NOMO-1 treated with dmso at 0.1 percent for 144 hours (cell line): ENCODE results near the gene EFNA3.

Experiments used
- DNase-seq: peaks from one replicate; lab custom pipeline; 2025; ENCODE audit not compliant: unreplicated experiment; lab: John Stamatoyannopoulos, UW

EFNA3 gene

DNA sequence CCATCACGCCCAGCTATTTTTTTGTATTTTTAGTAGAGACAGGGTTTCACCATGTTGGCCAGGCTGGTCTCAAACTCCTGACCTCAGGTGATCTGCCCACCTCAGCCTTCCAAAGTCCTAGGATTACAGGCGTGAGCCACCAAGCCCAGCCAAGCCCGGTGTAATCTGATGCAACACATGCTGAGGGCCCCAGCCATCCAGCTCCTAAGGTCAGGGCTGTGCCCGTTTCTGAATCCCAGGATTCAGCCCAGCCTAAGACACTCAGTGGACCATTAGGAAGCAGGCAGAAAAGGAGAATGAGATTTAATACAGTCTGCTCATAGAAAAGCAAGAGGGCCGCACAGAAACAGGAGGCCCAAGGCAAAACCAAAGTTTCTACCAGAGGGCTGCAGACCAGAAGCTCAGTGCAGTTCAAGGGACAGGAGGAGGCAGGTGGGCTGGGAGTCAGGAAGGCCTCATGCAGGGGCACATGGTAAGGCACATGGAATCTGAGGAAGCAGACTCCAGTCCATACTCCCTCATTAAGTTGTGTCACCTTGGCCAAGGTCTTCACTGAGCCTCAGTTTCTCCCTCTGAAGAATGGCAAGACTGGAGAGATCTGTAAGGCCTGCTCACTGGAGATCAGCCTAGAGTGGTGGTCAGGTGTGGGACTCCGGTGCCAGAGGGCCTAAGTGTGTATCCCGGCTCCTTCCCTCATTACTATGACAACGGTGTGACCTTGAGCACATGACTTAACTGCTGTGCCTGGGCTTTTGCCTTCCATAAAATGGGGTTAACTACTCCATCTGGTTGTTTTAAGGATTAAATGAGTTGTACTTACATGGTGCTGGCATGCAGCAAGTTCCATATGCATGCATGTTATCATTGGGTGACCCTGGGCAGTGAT is 29.9 kb upstream of the EFNA3 start:
- no peak for DNase-seq

DNA sequence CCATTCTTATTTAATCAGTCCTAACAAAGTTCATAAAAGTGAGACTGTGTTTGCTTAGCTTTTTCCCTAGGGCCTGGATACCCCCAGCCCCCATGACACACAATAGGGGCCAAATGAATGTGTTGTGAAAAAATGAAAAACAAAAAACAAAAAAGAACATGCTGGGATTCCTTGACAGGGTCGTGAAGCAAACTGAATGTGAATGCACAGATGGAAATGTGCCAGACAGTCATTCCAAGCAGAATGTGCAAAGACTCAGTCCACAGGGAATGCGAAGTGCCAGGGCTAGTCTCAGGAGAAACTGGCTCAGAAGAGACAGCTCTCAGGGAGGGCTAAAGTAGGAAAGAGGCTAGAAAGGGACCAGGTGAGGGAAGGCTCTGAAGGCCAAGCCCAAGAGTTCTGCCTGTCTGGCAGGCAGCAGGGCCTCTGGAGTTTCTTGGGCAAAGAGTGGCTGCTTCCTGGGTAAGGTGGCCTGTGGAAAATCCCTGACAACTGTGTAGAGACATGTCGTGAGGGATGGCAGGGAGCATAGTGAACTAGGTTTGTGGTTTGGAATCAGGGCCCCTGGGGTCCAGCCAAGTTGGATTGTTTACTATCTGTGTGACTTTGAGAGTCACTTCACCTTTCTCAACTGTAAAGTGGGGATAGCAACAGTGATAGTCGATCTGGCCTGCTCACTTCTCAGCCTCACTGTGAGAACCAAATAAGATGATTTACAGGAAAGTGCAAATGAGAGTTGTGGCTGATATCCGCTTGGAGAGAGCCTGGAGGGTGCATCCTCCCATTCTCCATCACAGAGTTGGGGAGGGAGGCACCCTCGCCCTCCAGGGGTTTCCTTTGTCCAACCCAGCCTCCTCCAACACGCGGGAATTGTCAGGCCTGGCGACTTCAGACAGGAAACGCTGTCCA is 28.7 kb upstream of the EFNA3 start:
- no peak for DNase-seq

DNA sequence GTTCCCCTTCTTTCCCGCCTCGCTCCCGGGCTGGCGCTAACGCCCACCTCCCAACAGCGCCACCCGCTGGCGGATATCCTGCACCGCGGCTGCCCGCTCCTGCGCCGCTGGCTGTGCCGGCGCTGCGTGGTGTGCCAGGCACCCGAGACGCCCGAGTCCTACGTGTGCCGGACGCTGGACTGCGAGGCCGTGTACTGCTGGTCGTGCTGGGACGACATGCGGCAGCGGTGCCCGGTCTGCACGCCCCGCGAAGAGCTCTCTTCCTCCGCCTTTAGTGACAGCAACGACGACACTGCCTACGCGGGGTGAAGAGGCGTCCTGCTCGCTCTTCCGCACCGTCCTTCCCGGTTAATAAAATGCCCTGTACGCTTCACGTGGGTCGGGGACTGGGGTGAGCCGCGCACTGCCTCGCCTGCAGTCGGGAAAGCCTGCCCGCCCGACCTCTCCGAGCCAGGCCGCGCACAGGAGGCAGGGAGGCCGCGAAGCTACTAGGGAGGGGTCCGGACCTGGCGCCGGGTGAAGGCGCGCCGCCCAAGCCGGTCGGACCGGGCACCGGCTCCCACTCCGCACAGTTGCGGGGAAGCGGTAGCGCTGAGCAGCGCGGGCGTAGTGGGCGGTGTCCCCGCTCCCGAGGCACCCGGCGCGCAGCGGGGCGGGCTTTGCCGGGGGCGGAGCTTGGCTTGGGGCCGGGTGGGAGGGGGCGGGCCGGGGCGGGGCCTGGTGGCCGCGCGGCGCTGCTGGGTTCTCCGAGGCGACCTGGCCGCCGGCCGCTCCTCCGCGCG is 27.9 kb upstream of the EFNA3 start, which contains the start of gene ADAM15:
TSS of gene ADAM15 (plus strand) at position 757 of the 782 bp plus-strand sequence. CDS start 71 bp downstream, outside the sequence.
- peak; percentile 72 for DNase-seq

DNA sequence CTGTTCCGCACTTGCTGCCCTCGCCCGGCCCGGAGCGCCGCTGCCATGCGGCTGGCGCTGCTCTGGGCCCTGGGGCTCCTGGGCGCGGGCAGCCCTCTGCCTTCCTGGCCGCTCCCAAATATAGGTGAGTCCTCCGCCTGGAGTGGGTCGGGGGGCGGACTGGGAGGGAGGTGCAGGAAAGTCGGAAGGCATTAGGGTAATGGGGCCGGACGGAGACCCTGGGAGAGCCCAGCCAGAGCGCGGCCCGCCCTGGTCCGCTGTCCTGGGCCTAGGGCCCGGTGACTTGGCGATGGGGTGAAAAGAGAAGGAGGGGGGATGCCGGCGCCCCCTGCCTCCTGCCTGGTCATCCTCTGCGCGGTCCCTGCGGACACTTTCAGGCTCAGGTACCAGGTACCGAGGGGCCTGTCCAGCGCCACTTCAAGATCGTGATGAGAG is 27.3 kb upstream of the EFNA3 start:
- no peak for DNase-seq

DNA sequence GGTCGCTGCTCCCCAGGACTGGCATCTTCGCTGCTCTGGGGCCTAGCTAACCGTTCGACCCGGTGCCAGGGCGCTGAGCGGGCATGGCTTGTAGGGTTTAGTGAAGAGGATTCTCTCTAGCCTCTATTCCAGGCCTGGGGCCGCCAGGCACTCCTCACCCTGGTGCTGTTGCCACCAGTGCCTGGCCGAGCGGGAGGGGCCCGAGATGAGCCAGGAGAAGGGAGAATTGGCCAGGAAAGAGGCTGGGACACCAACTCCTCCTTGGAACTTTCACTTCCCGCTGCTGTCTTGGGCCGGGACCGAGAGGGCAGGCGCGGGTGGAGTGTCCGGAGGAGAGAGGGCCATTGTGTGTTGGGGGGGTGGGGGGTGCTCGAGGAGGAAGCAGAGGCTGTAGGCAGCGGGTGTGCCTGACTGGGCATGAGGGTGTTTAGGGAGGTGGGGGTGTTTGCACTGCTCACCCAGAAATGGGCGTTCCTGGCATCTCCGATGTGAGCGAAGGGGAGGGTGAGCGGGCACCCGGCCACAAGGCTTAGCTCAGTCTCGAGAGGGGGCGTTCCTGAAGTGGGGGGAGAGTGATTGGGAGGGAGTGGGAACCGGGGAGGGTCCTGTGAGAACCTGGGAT is 26.7 kb upstream of the EFNA3 start:
- no peak for DNase-seq

DNA sequence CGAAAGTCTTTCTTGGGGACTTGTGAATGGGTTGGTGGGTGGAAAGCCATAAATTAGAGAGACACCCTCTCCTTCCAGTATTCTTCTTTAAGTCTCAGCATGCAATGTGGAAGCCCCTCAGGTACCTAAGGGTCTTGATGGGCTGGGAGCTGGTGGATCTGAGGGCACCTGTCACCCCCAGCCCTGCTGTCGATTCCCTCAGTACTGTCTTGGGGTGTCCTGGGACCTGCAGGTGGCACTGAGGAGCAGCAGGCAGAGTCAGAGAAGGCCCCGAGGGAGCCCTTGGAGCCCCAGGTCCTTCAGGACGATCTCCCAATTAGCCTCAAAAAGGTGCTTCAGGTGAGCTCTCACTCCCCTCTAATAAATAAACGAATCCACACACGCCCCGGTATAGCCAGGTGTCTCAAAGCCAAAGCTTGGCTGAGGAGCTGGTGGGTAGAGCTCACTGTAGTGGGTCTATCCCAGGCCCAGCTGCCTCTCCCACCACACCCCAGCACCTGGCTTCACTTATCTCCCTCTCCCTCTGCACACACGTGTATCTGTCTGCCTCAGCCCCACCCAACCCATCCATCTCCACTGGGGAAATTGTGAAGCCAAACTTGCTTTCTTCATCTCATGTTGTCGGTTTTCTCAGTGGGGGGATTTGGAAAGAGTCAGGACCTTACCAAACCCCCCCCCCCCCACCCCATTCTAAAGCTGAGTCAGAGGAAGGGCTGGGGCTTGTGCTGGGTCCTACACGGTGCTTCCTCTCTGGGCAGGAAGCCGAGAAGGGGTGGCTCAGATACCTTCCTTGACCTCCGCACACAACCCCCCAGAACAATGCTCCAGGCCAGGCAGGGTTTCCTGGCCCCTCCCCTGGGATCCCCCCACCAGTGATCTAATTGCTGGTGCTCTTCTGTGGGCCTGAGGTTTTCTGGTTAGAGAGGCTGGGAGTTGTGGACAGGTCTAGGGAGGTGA is 25.9 kb upstream of the EFNA3 start:
- DNase-seq: no peak

DNA sequence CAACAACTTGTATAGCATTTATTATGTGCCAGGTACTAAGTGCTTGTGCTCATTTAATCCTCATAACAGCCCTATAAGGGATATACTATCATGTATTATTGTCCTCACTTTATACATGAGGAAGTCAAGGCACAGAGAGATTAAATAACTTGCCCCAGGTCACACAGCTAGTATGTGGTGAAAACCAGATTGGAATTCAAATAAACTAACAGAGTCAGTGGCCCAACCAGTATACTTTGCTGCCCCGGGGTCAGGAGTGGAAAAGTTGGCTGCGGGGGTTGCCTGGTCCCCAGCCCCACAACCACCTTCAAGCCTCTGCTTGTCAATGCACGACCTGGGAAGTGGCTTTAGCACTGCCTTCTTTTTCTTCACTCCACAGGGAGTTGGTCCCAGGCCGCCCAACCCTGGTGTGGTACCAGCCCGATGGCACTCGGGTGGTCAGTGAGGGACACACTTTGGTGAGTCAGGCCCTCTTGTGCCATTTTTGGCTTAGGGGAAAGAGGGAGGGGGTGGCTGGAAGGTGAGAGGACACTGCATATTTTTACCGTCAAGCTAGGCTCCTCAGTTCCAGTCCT is 25.0 kb upstream of the EFNA3 start:
- DNase-seq: no peak

DNA sequence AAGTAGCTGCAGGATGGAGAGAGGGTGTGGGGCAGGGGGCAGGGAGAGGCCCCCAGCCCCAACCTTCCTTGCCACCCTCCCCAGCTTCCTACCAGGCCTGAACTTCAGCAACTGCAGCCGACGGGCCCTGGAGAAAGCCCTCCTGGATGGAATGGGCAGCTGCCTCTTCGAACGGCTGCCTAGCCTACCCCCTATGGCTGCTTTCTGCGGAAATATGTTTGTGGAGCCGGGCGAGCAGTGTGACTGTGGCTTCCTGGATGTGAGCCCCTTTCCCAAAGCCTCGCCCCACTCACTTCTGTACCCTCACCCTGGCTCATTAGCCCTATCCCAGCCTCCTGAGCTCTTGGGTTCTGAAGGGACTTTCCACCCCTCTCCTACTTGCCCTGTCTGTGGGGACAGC is 21.5 kb upstream of the EFNA3 start:
- DNase-seq: no peak

DNA sequence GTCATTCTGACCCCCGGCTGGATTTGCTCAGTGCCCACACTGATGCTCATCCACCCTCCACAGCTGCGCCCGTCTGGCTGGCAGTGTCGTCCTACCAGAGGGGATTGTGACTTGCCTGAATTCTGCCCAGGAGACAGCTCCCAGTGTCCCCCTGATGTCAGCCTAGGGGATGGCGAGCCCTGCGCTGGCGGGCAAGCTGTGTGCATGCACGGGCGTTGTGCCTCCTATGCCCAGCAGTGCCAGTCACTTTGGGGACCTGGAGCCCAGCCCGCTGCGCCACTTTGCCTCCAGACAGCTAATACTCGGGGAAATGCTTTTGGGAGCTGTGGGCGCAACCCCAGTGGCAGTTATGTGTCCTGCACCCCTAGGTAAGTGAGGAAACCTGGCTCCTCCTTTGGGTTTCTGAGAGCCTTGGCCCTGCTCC is 20.8 kb upstream of the EFNA3 start:
- DNase-seq: no peak

DNA sequence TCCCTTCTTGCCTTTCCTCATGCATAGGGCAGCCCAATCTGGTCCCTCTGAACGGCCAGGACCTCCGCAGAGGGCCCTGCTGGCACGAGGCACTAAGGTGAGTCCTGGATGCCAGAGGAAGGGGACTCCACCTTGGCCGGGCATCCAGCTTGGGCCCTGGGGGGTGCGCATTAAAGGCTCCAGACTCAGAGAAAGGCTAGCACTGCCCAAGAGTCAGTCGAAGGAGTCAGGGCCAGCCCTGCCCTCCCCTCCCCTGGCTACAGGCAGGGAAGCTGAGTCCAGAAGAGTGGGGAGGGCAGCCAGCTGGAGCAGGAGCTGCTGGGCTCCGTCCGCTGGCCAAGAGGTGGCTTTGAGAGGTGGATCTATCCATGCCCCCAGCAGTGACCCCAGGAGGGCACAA is 17.9 kb upstream of the EFNA3 start:
- no peak for DNase-seq

DNA sequence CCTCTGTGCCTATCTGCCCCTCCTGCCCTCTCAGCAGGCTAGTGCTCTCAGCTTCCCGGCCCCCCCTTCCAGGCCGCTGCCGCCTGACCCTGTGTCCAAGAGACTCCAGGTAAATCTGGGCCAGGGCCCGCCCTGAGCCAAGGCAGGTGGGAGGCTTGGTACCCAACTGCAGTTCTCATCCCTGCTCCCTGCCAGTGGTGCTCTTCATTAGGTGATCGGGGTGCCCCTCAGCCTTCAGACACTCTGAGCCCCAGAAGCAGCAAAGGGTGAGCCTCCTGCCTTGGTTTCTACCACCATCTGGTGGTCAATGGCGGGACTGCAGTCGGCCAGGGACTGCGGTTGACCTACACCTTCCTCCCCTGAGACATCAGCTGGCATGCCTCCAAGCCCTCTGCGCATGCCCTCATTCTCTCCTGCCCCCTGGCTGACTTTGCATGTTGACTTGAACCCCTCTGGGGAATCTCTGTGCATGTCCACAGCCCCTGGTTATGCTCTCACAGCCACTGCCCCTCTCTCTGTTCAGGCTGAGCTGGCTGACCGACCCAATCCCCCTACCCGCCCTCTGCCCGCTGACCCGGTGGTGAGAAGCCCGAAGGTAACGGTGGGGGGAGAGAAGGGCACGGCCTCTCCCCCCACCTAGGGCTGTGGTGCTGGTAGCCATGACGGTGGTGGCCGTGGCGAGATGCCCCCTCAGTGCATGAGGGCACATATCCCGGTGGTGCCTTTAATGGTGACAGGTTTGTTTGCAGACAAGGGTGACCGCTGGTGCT is 17.1 kb upstream of the EFNA3 start:
- DNase-seq: peak; percentile 39

DNA sequence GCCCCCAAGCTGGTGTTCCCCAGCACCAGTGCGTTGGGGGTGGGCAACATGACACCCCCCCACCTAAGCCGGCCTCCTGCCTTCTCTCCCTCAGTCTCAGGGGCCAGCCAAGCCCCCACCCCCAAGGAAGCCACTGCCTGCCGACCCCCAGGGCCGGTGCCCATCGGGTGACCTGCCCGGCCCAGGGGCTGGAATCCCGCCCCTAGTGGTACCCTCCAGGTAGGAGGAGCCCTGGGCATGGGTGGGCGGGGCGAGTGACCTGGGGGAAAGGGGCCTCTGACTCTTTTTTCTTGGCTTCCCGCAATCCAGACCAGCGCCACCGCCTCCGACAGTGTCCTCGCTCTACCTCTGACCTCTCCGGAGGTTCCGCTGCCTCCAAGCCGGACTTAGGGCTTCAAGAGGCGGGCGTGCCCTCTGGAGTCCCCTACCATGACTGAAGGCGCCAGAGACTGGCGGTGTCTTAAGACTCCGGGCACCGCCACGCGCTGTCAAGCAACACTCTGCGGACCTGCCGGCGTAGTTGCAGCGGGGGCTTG is 16.4 kb upstream of the EFNA3 start:
- no peak for DNase-seq

DNA sequence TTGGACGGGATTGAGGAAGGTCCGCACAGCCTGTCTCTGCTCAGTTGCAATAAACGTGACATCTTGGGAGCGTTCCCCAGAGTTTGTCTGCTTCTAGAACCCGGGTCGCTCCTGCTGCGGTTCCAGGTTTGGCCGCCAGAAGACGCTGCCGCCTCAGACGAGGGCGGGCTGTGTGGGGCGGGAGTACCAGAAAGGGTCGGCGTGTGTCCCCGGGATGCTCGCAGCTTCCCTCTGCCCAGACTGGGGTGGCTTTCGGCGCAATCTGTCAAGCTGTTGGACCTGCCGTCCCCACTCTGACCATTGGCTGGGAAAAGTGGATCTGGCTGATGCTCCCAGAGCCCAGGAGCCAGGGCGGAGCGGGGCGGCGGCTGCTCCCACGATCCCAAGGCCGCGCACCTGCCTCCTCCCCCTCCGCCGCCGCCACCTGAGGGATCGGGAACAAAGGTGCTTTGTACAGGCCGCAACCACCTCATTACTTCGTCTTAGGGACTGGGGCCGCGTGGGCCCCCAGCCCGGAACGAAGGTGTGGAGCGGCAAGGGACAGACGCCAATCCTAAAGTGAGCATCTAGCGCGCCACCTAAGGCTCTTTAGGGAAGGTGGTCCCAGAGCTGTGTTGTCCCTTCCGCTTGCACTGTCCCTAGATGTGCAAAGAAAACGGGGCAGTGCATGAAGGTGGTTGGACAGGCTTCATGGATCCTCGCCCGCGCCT is 15.8 kb upstream of the EFNA3 start:
- peak; percentile 29 for DNase-seq

DNA sequence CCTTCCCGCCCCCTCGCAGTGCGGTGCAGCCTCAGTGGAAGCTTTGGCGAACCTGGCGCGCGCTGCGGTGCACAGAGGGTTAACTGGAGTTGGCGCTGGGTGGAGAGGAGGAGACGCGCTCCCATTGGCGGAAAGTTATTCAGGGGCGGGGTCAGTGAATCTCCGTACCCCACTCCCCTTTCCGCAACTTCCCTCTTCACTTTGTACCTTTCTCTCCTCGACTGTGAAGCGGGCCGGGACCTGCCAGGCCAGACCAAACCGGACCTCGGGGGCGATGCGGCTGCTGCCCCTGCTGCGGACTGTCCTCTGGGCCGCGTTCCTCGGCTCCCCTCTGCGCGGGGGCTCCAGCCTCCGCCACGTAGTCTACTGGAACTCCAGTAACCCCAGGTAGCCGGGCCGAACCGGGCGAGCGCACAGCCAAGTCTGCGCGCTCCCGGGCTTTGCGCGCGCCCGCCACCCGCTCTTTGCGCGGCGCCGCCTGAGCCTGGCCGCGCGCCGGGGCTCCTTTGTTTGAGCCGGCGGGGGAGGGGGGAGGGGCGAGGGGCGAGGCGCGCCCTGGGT is 15.0 kb upstream of the EFNA3 start, which contains the start of gene EFNA4:
TSS of gene EFNA4 (plus strand) at position 191 of the 561 bp plus-strand sequence. CDS start at position 275, 84 bp downstream.
- DNase-seq: peak; percentile 98

DNA sequence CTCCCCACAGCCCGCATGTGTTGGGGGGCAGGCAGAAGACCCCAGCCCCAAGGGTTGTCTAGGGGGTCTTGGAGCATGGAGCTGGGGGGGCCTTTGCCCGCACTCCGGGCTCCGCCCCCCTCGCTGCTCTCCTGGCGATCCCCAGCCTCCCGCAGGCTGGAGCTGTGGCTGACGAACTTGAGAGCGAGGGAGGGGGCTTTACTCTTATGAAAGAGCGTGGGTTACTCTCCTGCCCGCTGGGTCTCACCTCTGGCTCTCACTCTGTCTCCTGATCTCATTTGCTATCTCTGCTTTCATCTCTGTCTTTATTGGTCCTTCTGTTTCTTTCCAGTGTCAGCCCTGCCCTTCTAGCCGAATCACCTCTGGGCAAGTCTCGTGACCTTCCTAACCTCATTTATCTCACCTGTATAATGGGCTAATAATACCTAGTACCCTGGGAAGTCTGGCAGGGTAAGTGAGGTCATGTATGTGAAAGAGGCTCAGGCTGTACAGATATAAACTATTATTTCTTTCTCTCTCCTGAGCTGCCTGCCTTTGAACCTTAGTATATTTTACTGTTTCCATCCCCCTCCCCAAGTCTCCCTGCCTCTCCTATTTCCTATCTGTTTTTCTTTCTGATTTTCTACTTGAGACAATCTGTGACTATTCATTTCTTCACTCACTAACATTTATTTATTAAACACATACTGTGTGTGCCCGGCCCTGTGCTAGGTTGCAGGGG is 14.4 kb upstream of the EFNA3 start:
- no peak for DNase-seq

DNA sequence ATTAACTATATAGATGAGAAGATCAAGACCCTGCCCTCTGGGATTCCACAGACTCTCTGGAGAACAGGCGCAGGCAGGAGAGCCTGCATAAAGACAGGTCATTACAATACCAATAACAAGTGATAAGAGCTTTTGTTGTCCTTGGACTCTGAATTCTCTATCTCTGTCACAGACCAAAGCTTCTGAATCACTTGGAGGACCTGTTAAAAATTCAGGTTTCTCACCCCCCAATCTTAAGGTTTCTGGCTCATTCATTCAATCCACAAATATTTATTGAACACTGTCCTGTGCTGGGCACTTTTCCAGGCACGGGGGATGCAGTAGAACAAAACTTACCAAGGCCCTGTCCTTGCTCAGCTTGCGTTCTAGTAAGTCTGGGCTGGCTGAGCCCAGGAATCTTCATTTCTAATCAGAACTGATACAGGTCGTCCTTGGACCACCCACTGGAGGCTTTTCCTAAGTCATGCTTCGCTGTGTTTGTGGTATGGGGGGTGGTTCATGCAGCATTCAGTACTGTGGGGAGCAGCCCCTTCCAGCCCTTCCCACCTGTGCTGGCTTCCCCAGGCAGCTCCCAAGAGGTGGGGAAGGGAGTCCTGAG is 13.7 kb upstream of the EFNA3 start:
- DNase-seq: no peak
